GM12865 (cell line): Measurements from ENCODE around the gene POLQ.

Source experiments
- DNase-seq: peaks from one replicate; pipeline ENCODE4 v3.0.0; 2010; ENCODE audit warnings: low read depth
- H3K4me3 ChIP-seq: 2 replicates; pipeline ENCODE4 v1.5.1; 2011; ENCODE audit warnings: mild to moderate bottlenecking, low read depth, low read length, control low read depth
- CTCF ChIP-seq: IDR thresholded peaks from 2 replicates; pipeline ENCODE4 v1.5.1; 2011; ENCODE audit warnings: low read length, control low read depth, low read depth, inconsistent platforms; ENCODE audit not compliant: insufficient read depth; ENCODE audit errors: missing control alignments

Gene POLQ

GRCh38 chr3:121490161-121490560 is 55.6 kb downstream of the POLQ start:
- H3K4me3 ChIP-seq: no peak overlapping the region
- DNase-seq: no peak
- TF ChIP-seq CTCF: no peak

GRCh38 chr3:121488628-121489027 is 57.2 kb downstream of the POLQ start:
- no peak for TF ChIP-seq CTCF
- no peak overlapping the region for H3K4me3 ChIP-seq
- DNase-seq: no peak

GRCh38 chr3:121483290-121483689 is 62.5 kb downstream of the POLQ start:
- H3K4me3 ChIP-seq: no peak overlapping the region
- no peak for DNase-seq
- no peak for TF ChIP-seq CTCF

- no peak for TF ChIP-seq CTCF
- no peak for DNase-seq
- no peak overlapping the region for H3K4me3 ChIP-seq
Measured at GRCh38 chr3:121482660-121483059, 63.1 kb downstream of the POLQ start.

GRCh38 chr3:121481106-121481880 is 64.5 kb downstream of the POLQ start:
- no peak overlapping the region for H3K4me3 ChIP-seq
- DNase-seq: no peak
- no peak for TF ChIP-seq CTCF

- no peak for TF ChIP-seq CTCF
- no peak for DNase-seq
- no peak overlapping the region for H3K4me3 ChIP-seq
Measured at GRCh38 chr3:121477589-121477988, 68.2 kb downstream of the POLQ start.

- DNase-seq: no peak
- TF ChIP-seq CTCF: no peak
- no peak overlapping the region for H3K4me3 ChIP-seq
Measured at GRCh38 chr3:121473001-121473400, 72.8 kb downstream of the POLQ start.
